Stomach (tissue), 9 donors: ENCODE data around the gene CFAP54. TPM values are rescaled to one million over a fixed set of nuclear protein-coding genes. Genes with fewer than 3 reads are reported as not detected.

Experiments used
- DNase-seq, 2 donors: peaks; one replicate each; pipeline versions ENCODE4 v3.0.0 to v3.0.0-alpha.2; 2013 to 2019
- H3K27ac ChIP-seq, 5 donors: fragments of 200-600 bp in 4 of 5; sonication (generic) in 4 of 5; one replicate each; pipeline ENCODE4 v1.5.1; 2013 to 2019; ENCODE audit warnings: mild to moderate bottlenecking in 1 of 5, moderate library complexity in 1 of 5
- H3K27me3 ChIP-seq, 3 donors: fragments of 200-600 bp; sonication (generic); one replicate each; pipeline ENCODE4 v1.5.1; 2017 to 2019; ENCODE audit warnings: mixed run types in 1 of 3
- H3K36me3 ChIP-seq, 4 donors: fragments of 200-600 bp; sonication (generic); 1 replicate in 3 of 4; 2 replicates in 1 of 4; pipeline ENCODE4 v1.5.1; 2016 to 2019
- H3K4me1 ChIP-seq, 4 donors: fragments of 200-600 bp; sonication (generic); one replicate each; pipeline ENCODE4 v1.5.1; 2016 to 2019
- H3K4me3 ChIP-seq, 4 donors: fragments of 200-600 bp; sonication (generic) in 3 of 4; one replicate each; pipeline ENCODE4 v1.5.1; 2016 to 2019; ENCODE audit warnings: mild to moderate bottlenecking in 1 of 4
- H3K9me3 ChIP-seq, 4 donors: fragments of 200-600 bp; sonication (generic); one replicate each; pipeline ENCODE4 v1.5.1; 2016 to 2019
- CTCF ChIP-seq, 7 experiments: fragments of 450-650 bp in 4 of 7; fragments of 200-600 bp in 3 of 7; sonication (generic) in 3 of 7; IDR thresholded peaks; one replicate each; pipeline ENCODE4 v1.5.1; 2016 to 2019; ENCODE audit warnings: antibody characterized with exemption in 7 of 7, control low read depth in 2 of 7, mild to moderate bottlenecking in 1 of 7
- EP300 ChIP-seq: sonication (generic); formaldehyde crosslinking; IDR thresholded peaks from one replicate; pipeline ENCODE4 v1.6.1; 2017; ENCODE audit warnings: antibody characterized with exemption
- POLR2A ChIP-seq, 4 donors: fragments of 450-650 bp; IDR thresholded peaks; one replicate each; pipeline ENCODE4 v1.6.1; 2016; ENCODE audit warnings: antibody characterized with exemption in 4 of 4, control low read depth in 2 of 4, mild to moderate bottlenecking in 1 of 4, moderate library complexity in 1 of 4
- POLR2AphosphoS5 ChIP-seq, 3 donors: sonication (generic); formaldehyde crosslinking; IDR thresholded peaks; one replicate each; pipeline ENCODE4 v1.6.1; 2016; ENCODE audit warnings: antibody characterized with exemption in 3 of 3
- WGBS, 5 donors: extraction: QIAGEN DNeasy Blood & Tissue Kit in 3 of 5; methylation state at CpG; one replicate each; pipeline versions ENCODE4 v1.1.5 to v1.1.7; 2013 to 2018; 5-methylcytosine and 5-hydroxymethylcytosine counted together
- intact Hi-C: fragments of 100-400 bp; cut with DNase I; formaldehyde crosslinking; loops from one replicate; pipeline ENCODE4 v1.15.1; 2023; ENCODE audit warnings: low total_unique reads
- polyA plus RNA-seq, 3 donors: library from polyadenylated mRNA; stranded (reverse); fragments of 200-250 nt; gene quantifications; one replicate each; pipeline ENCODE4 v1.2.3, GENCODE V29; 2013
- total RNA-seq, 5 donors: library from RNA; depleted of rRNA; stranded (reverse); fragments of >200 nt; gene quantifications; one replicate each; pipeline versions ENCODE4 v1.1.0 to v1.2.3, GENCODE V29; 2014 to 2016
- donor health status: healthy with polysubstance abuse.
- donor health status: Bipolar disorder and iron deficiency.
- donor health status: healthy.

The CFAP54 gene
- total and polyA plus RNA-seq, 8 donors = 0.08 to 36.6 (median 3.0) TPM; not detected in 2

- no peak for DNase-seq
- Histone ChIP-seq H3K9me3 (no peaks in the 10 kb centered on the region), H3K4me3 (no peak overlapping the region), H3K4me1 (no peaks in the 10 kb centered on the region), H3K27me3 (no peaks in the 10 kb centered on the region), H3K27ac (no peak overlapping the region), H3K36me3 (no peaks in the 10 kb centered on the region)
- WGBS, 5 donors = 64 to 71% (median 65%) methylated on average over 1 of the region's 1 CpG
- intact Hi-C loops = no loop called here
- no peak for TF ChIP-seq POLR2AphosphoS5 (IDR thresholded peaks at IDR 0.05)
- no peak for TF ChIP-seq CTCF (IDR thresholded peaks at IDR 0.05)
- TF ChIP-seq EP300 = no peak
- no peak for TF ChIP-seq POLR2A (IDR thresholded peaks at IDR 0.05)
Observed at GRCh38 chr12:96862326-96862725, 372.9 kb downstream of the CFAP54 start.

GRCh38 chr12:96864335-96864734, 375.0 kb downstream of the CFAP54 start:
- DNase-seq = no peak
- TF ChIP-seq CTCF (IDR thresholded peaks at IDR 0.05) (no peak), EP300 (no peak), POLR2A (IDR thresholded peaks at IDR 0.05) (no peak)
- no peaks in the 10 kb centered on the region for H3K36me3 ChIP-seq
- H3K27ac ChIP-seq = no peak overlapping the region
- intact Hi-C loops = no loop called here
- no peaks in the 10 kb centered on the region for H3K9me3 ChIP-seq
- H3K4me3 ChIP-seq = no peak overlapping the region
- 57 to 66% (median 63%) methylated on average over 4 of the region's 4 CpGs for WGBS, 5 donors
- H3K27me3 ChIP-seq = no peaks in the 10 kb centered on the region
- no peaks in the 10 kb centered on the region for H3K4me1 ChIP-seq

GRCh38 chr12:96866801-96867590, 377.6 kb downstream of the CFAP54 start:
- TF ChIP-seq CTCF (IDR thresholded peaks at IDR 0.05) (no peak), POLR2AphosphoS5 (IDR thresholded peaks at IDR 0.05) (no peak), EP300 (no peak), POLR2A (IDR thresholded peaks at IDR 0.05) (no peak)
- no peaks in the 10 kb centered on the region for H3K9me3 ChIP-seq
- no peak overlapping the region for H3K27ac ChIP-seq
- H3K36me3 ChIP-seq = no peaks in the 10 kb centered on the region
- H3K4me3 ChIP-seq = no peak overlapping the region
- DNase-seq = no peak
- no peaks in the 10 kb centered on the region for H3K27me3 ChIP-seq
- no peaks in the 10 kb centered on the region for H3K4me1 ChIP-seq
- WGBS, 5 donors = 78 to 93% (median 91%) methylated on average over 4 of the region's 4 CpGs
- intact Hi-C loops = no loop called here

GRCh38 chr12:96870946-96871345, 381.6 kb downstream of the CFAP54 start:
- H3K27ac ChIP-seq = no peak overlapping the region
- no peaks in the 10 kb centered on the region for H3K4me1 ChIP-seq
- H3K4me3 ChIP-seq = no peak overlapping the region
- intact Hi-C loops = no loop called here
- 77 to 96% (median 89%) methylated on average over 1 of the region's 1 CpG for whole genome bisulfite sequencing, 5 donors
- no peaks in the 10 kb centered on the region for H3K9me3 ChIP-seq
- H3K36me3 ChIP-seq = no peaks in the 10 kb centered on the region
- DNase-seq = no peak
- H3K27me3 ChIP-seq = no peaks in the 10 kb centered on the region
- TF ChIP-seq POLR2A (IDR thresholded peaks at IDR 0.05) (no peak), EP300 (no peak), CTCF (IDR thresholded peaks at IDR 0.05) (no peak), POLR2AphosphoS5 (IDR thresholded peaks at IDR 0.05) (no peak)
